Caco-2 (cell line): Measurements from ENCODE around the gene CLK3. TPM values are rescaled to one million over a fixed set of nuclear protein-coding genes. Genes with fewer than 3 reads are reported as not detected.

Source experiments
- BruUV-seq: library from RNA; stranded (reverse); fragments of 400-500 nt; replicated peaks from 2 replicates; lab custom pipeline; 2021; lab: Mats Ljungman, UMichigan
- CTCF ChIA-PET: fragments of 300-600 bp; sonication (Branson Sonifier 250); formaldehyde crosslinking; loops from one replicate; lab custom pipeline; 2022; ENCODE audit warnings: antibody characterized with exemption; lab: Charles Lee
- POLR2A ChIA-PET: fragments of 300-600 bp; sonication (Branson Sonifier 250); formaldehyde crosslinking; loops from one replicate; lab custom pipeline; 2022; ENCODE audit warnings: antibody characterized with exemption; lab: Charles Lee
- DNase-seq, 2 experiments: peaks; one replicate each; pipeline versions ENCODE4 v3.0.0 to v3.0.0-alpha.2; 2020 to 2022
- H3K27me3 ChIP-seq: replicated peaks from 2 replicates; pipeline ENCODE4 v1.6.0; 2011; ENCODE audit warnings: low read length; ENCODE audit not compliant: control insufficient read depth, insufficient read depth
- H3K36me3 ChIP-seq: 2 replicates; pipeline ENCODE4 v1.5.1; 2011; ENCODE audit warnings: low read length; ENCODE audit not compliant: control insufficient read depth, insufficient read depth
- H3K4me1 ChIP-seq: fragments of 250-450 bp; sonication (Bioruptor Pico); 2 replicates; pipeline ENCODE4 v1.5.1; 2020; ENCODE audit warnings: mild to moderate bottlenecking
- H3K4me3 ChIP-seq: 2 replicates; pipeline ENCODE4 v1.5.1; 2011; ENCODE audit warnings: low read depth, mild to moderate bottlenecking, control low read depth, low read length
- H3K9me3 ChIP-seq: fragments of 250-450 bp; sonication (Bioruptor Pico); 2 replicates; pipeline ENCODE4 v1.5.1; 2020; ENCODE audit warnings: mild to moderate bottlenecking, moderate library complexity
- H3K27ac Mint-ChIP-seq: one replicate; pipeline ENCODE4 v1.8.0; 2022; ENCODE audit warnings: mixed read lengths; ENCODE audit not compliant: unreplicated experiment
- H3K27me3 Mint-ChIP-seq: one replicate; pipeline ENCODE4 v1.8.0; 2022; ENCODE audit warnings: mixed read lengths; ENCODE audit not compliant: insufficient read depth, unreplicated experiment
- H3K36me3 Mint-ChIP-seq: one replicate; pipeline ENCODE4 v1.8.0; 2022; ENCODE audit warnings: mild to moderate bottlenecking, mixed read lengths; ENCODE audit not compliant: insufficient read depth, unreplicated experiment
- H3K4me1 Mint-ChIP-seq: one replicate; pipeline ENCODE4 v1.8.0; 2022; ENCODE audit warnings: low read depth, mixed read lengths; ENCODE audit not compliant: unreplicated experiment
- H3K4me3 Mint-ChIP-seq: one replicate; pipeline ENCODE4 v1.8.0; 2022; ENCODE audit warnings: mild to moderate bottlenecking, moderate library complexity, mixed read lengths; ENCODE audit not compliant: unreplicated experiment
- H3K9me3 Mint-ChIP-seq: one replicate; pipeline ENCODE4 v1.8.0; 2022; ENCODE audit warnings: mixed read lengths; ENCODE audit not compliant: unreplicated experiment
- intact Hi-C: fragments of 100-400 bp; cut with micrococcal nuclease; formaldehyde crosslinking; loops from one replicate; pipeline ENCODE4 v1.10.0; 2022; ENCODE audit not compliant: unreplicated experiment
- total RNA-seq: library from RNA; stranded (reverse); gene quantifications from 2 replicates; pipeline ENCODE4 v1.2.3, GENCODE V29; 2022
- TF ChIP-seq, protein P1 (sequence below), 2 experiments: fragments of 200-600 bp in 1 of 2; IDR thresholded peaks; 1 replicate in 1 of 2; 2 replicates in 1 of 2; pipeline versions ENCODE4 v1.5.1 to v1.8.0; 2011 to 2022; ENCODE audit warnings: antibody characterized with exemption in 1 of 2, control low read depth in 1 of 2, inconsistent platforms in 1 of 2, low read depth in 1 of 2, low read length in 1 of 2, mild to moderate bottlenecking in 1 of 2, moderate library complexity in 1 of 2; ENCODE audit not compliant: insufficient read depth in 1 of 2, severe bottlenecking in 1 of 2, unreplicated experiment in 1 of 2

Gene CLK3
- total RNA-seq, 1 experiment from 2014 or later, result 54.5 TPM

DNA sequence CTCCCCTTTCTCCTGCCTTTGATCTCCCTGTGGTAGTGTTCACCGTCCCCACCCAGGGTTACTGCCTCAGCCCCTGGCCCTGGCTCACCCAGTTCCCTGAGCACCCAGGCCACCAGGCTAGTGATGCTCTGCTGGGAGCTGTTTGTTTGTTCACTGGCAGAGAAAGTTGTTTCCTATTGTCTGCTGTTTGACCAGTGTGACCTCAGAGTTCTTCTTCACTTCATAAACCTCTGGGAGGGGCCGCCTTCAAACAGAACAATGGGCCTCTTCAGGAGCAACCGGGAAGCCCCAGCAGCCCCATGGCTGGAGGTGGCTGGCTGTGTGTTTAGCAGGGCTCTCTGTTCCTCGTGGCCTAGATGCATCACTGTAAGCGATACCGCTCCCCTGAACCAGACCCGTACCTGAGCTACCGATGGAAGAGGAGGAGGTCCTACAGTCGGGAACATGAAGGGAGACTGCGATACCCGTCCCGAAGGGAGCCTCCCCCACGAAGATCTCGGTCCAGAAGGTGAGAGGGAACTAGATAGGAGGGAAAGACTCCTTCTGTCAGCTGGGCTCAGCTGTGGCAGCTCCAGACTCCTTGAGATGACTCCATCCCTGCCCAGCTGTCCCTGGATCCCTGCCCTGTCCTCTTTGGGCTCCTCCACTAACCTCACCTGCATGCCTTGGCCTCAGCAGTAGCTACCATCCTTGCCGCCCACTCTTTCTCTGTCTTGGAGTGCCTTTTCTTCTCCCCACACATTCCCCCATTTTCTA lies 3.4 kb downstream of the CLK3 start:
- BruUV-seq, result no TSS peak
- no peak overlapping the region for H3K4me3 ChIP-seq
- Mint-ChIP-seq H3K9me3 (no peaks in the 10 kb centered on the region), H3K27ac (no peak overlapping the region), H3K36me3 (peaks cover 65% of the 10 kb centered on the region), H3K4me3 (no peak overlapping the region), H3K4me1 (no peaks in the 10 kb centered on the region), H3K27me3 (no peaks in the 10 kb centered on the region)
- intact Hi-C loops, result loop anchor here (5.0 kb wide), 1 partner anchor 247 kb away; no protein-coding TSS in a partner anchor
- TF ChIP-seq, protein P1, sequence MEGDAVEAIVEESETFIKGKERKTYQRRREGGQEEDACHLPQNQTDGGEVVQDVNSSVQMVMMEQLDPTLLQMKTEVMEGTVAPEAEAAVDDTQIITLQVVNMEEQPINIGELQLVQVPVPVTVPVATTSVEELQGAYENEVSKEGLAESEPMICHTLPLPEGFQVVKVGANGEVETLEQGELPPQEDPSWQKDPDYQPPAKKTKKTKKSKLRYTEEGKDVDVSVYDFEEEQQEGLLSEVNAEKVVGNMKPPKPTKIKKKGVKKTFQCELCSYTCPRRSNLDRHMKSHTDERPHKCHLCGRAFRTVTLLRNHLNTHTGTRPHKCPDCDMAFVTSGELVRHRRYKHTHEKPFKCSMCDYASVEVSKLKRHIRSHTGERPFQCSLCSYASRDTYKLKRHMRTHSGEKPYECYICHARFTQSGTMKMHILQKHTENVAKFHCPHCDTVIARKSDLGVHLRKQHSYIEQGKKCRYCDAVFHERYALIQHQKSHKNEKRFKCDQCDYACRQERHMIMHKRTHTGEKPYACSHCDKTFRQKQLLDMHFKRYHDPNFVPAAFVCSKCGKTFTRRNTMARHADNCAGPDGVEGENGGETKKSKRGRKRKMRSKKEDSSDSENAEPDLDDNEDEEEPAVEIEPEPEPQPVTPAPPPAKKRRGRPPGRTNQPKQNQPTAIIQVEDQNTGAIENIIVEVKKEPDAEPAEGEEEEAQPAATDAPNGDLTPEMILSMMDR (IDR thresholded peaks at IDR 0.05; ENCODE audit: insufficient read depth in 1 of 2, low read depth in 1 of 2, low read length in 1 of 2, severe bottlenecking in 1 of 2, unreplicated experiment in 1 of 2), result no peak
- DNase-seq, result no peak
- ChIA-PET POLR2A (no interaction called here), CTCF (no interaction called here)
- peaks cover 9% of the 10 kb centered on the region; the same call in 1 of the 2 replicates for H3K4me1 ChIP-seq
- H3K27me3 ChIP-seq, result no peaks in the 10 kb centered on the region
- H3K9me3 ChIP-seq, result no peaks in the 10 kb centered on the region
- peaks cover 3% of the 10 kb centered on the region; the same call in 1 of the 2 replicates for H3K36me3 ChIP-seq

DNA sequence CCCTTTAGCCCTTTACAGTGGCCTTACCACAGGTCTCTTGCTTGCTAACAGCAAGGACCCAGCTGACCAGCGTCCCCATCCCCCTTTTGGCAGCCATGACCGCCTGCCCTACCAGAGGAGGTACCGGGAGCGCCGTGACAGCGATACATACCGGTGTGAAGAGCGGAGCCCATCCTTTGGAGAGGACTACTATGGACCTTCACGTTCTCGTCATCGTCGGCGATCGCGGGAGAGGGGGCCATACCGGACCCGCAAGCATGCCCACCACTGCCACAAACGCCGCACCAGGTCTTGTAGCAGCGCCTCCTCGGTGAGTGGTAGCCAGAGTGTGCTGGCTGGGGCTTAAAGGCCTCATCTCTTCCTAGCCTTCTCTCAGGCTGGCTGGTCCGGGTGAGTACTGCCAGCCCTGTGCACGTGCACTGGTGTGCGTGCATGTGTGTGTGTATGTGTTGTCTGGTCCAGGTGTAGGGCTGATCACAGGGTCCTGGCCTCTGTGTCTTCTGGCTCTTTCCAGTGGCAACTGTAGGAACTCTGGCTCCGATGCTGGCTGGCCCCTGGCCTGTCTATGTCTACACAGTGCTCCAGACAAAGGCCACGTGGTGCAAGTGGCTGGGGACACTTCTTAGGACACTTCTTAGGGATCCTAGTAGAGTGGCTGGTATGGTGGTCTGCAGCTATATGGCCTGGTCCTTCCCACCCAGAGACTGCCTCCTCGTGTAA lies 4.4 kb downstream of the CLK3 start:
- Mint-ChIP-seq H3K4me3 (no peak overlapping the region), H3K36me3 (peaks cover 75% of the 10 kb centered on the region), H3K27me3 (no peaks in the 10 kb centered on the region), H3K9me3 (no peaks in the 10 kb centered on the region), H3K4me1 (no peaks in the 10 kb centered on the region), H3K27ac (no peak overlapping the region)
- intact Hi-C loops, result loop anchor here (5.0 kb wide), 1 partner anchor 248 kb away; no protein-coding TSS in a partner anchor
- H3K27me3 ChIP-seq, result no peaks in the 10 kb centered on the region
- ChIA-PET POLR2A (no interaction called here), CTCF (no interaction called here)
- no peak for DNase-seq
- BruUV-seq, result no TSS peak
- H3K36me3 ChIP-seq, result peaks cover 3% of the 10 kb centered on the region; the same call in 1 of the 2 replicates
- TF ChIP-seq, protein P1 (IDR thresholded peaks at IDR 0.05; ENCODE audit: insufficient read depth in 1 of 2, low read depth in 1 of 2, low read length in 1 of 2, severe bottlenecking in 1 of 2, unreplicated experiment in 1 of 2), result no peak
- H3K4me1 ChIP-seq, result peaks cover 9% of the 10 kb centered on the region; the same call in 1 of the 2 replicates
- H3K4me3 ChIP-seq, result no peak overlapping the region
- H3K9me3 ChIP-seq, result no peaks in the 10 kb centered on the region
